SU-DHL-6 (cell line): ENCODE results near the gene SH3RF3.

ENCODE experiments used
- H2AFZ ChIP-seq: fragments of 200-600 bp; sonication (generic); 2 replicates; pipeline ENCODE4 v1.6.1; 2014; ENCODE audit warnings: low read depth, mild to moderate bottlenecking, moderate library complexity, mixed read lengths, antibody characterized with exemption, low read length; ENCODE audit not compliant: severe bottlenecking
- H3F3A ChIP-seq: fragments of 200-600 bp; shearing (Covaris generic); 2 replicates; pipeline ENCODE4 v1.6.0; 2016; ENCODE audit warnings: antibody characterized with exemption, mild to moderate bottlenecking; ENCODE audit not compliant: insufficient read depth
- H3K27ac ChIP-seq: fragments of 200-600 bp; sonication (generic); 2 replicates; pipeline ENCODE4 v1.5.1; 2016; ENCODE audit warnings: low read depth, mild to moderate bottlenecking, low read length, moderate library complexity, mixed read lengths
- H3K27me3 ChIP-seq: fragments of 200-600 bp; sonication (generic), shearing (Covaris generic); 2 replicates; pipeline ENCODE4 v1.6.0; 2014; ENCODE audit warnings: mild to moderate bottlenecking, low read length
- H3K36me3 ChIP-seq: fragments of 200-600 bp; sonication (generic); 2 replicates; pipeline ENCODE4 v1.6.1; 2014; ENCODE audit warnings: mild to moderate bottlenecking, low read length, mixed read lengths
- H3K4me2 ChIP-seq: fragments of 300-600, 200-600 bp; shearing (Covaris generic), sonication (generic); 2 replicates; pipeline ENCODE4 v1.6.0; 2014; ENCODE audit warnings: low read length, low read depth, mild to moderate bottlenecking; ENCODE audit not compliant: poor library complexity, severe bottlenecking
- H3K4me3 ChIP-seq: fragments of 200-600 bp; sonication (generic); 2 replicates; pipeline ENCODE4 v1.5.1; 2014; ENCODE audit warnings: antibody characterized with exemption, low read length, mild to moderate bottlenecking, mixed read lengths; ENCODE audit not compliant: insufficient read depth, poor library complexity, severe bottlenecking
- H3K79me2 ChIP-seq: fragments of 200-600 bp; sonication (generic); 2 replicates; pipeline ENCODE4 v1.6.1; 2014; ENCODE audit warnings: mild to moderate bottlenecking, low read length, moderate library complexity; ENCODE audit not compliant: insufficient read depth
- H3K9ac ChIP-seq: fragments of 200-600 bp; sonication (generic); 2 replicates; pipeline ENCODE4 v1.7.0; 2014; ENCODE audit warnings: mild to moderate bottlenecking, low read length
- H3K9me2 ChIP-seq: fragments of 200-600 bp; sonication (generic); replicated peaks from 2 replicates; pipeline ENCODE4 v1.6.1; 2014; ENCODE audit warnings: low read length; ENCODE audit not compliant: insufficient read depth
- H3K9me3 ChIP-seq: fragments of 200-600 bp; sonication (generic); 2 replicates; pipeline ENCODE4 v1.6.1; 2014; ENCODE audit warnings: low read length, mixed read lengths; ENCODE audit not compliant: insufficient read depth
- H4K20me1 ChIP-seq: fragments of 200-600 bp; sonication (generic); 2 replicates; pipeline ENCODE4 v1.6.1; 2014; ENCODE audit warnings: low read depth, mild to moderate bottlenecking, antibody characterized with exemption, low read length, moderate library complexity, mixed read lengths
- CTCF ChIP-seq: fragments of 200-600 bp; sonication (generic); IDR thresholded peaks from one replicate; pipeline ENCODE4 v1.5.1; 2017; ENCODE audit warnings: antibody characterized with exemption, mild to moderate bottlenecking, low read length, moderate library complexity; ENCODE audit not compliant: insufficient read depth, poor library complexity, severe bottlenecking
- EZH2phosphoT487 ChIP-seq: fragments of 200-600 bp; sonication (generic), shearing (Covaris generic); conservative IDR thresholded peaks from 2 replicates; pipeline ENCODE4 v1.6.1; 2018; ENCODE audit warnings: mild to moderate bottlenecking, antibody characterized with exemption, low read length, moderate library complexity, mixed read lengths

SH3RF3 gene

GRCh38 chr2:109187711-109188495 is 58.9 kb downstream of the SH3RF3 start:
- H3K4me2 ChIP-seq: no peak overlapping the region
- no peaks in the 10 kb centered on the region for H3K9me2 ChIP-seq
- no peak overlapping the region for H2AFZ ChIP-seq
- no peak overlapping the region for H3K4me3 ChIP-seq
- H3K9ac ChIP-seq: no peak overlapping the region
- no peaks in the 10 kb centered on the region for H3K36me3 ChIP-seq
- H3F3A ChIP-seq: no peaks in the 10 kb centered on the region
- no peaks in the 10 kb centered on the region for H3K9me3 ChIP-seq
- no peak for TF ChIP-seq CTCF
- no peak for TF ChIP-seq EZH2phosphoT487
- H3K27me3 ChIP-seq: no peaks in the 10 kb centered on the region
- no peaks in the 10 kb centered on the region for H4K20me1 ChIP-seq
- H3K27ac ChIP-seq: no peak overlapping the region
- no peaks in the 10 kb centered on the region for H3K79me2 ChIP-seq

DNA sequence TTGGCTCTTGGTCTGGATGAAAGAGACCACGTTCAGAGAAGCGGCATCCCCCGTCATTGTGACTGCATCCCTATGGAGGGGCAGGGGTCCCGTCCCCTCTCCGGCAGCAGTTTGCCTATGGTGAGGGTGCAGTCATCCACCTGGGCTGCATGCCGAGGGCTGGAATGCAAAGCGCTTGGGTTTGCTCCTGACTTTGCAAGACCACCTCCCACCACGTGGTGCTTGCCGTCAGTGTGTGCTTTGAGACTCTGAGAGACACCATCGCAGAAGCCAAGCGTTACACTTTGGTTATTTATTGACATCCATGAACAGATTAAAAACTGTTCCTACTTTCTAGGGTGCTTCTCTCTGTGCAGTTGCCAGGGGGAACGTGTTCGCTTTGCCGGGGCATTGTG is 59.5 kb downstream of the SH3RF3 start:
- no peaks in the 10 kb centered on the region for H3K9me3 ChIP-seq
- H3K27ac ChIP-seq: no peak overlapping the region
- H3F3A ChIP-seq: no peaks in the 10 kb centered on the region
- H3K9me2 ChIP-seq: no peaks in the 10 kb centered on the region
- no peaks in the 10 kb centered on the region for H3K36me3 ChIP-seq
- no peak overlapping the region for H3K4me2 ChIP-seq
- TF ChIP-seq CTCF: no peak
- no peak for TF ChIP-seq EZH2phosphoT487
- H2AFZ ChIP-seq: no peak overlapping the region
- H3K9ac ChIP-seq: no peak overlapping the region
- no peak overlapping the region for H3K4me3 ChIP-seq
- H3K27me3 ChIP-seq: no peaks in the 10 kb centered on the region
- no peaks in the 10 kb centered on the region for H4K20me1 ChIP-seq
- no peaks in the 10 kb centered on the region for H3K79me2 ChIP-seq

GRCh38 chr2:109188898-109189297 is 59.9 kb downstream of the SH3RF3 start:
- Histone ChIP-seq H3K79me2 (no peaks in the 10 kb centered on the region), H3K9ac (no peak overlapping the region), H3K36me3 (no peaks in the 10 kb centered on the region), H3K4me3 (no peak overlapping the region), H3K9me3 (no peaks in the 10 kb centered on the region), H4K20me1 (no peaks in the 10 kb centered on the region), H3K4me2 (no peak overlapping the region), H3K27me3 (no peaks in the 10 kb centered on the region), H2AFZ (no peak overlapping the region), H3K27ac (no peak overlapping the region), H3F3A (no peaks in the 10 kb centered on the region), H3K9me2 (no peaks in the 10 kb centered on the region)
- no peak for TF ChIP-seq EZH2phosphoT487
- TF ChIP-seq CTCF: no peak
